ENCODE measurements around the gene TSC22D1. TPM values are rescaled to one million over a fixed set of nuclear protein-coding genes. Genes with fewer than 3 reads are reported as not detected.

TSC22D1 gene
- total and polyA plus RNA-seq, 2 of the 4 experiments (the other 2 are of a cell fraction) = 30.8 to 42.2 TPM

- no peak overlapping the region for H3K27ac ChIP-seq (ENCODE audit: insufficient read depth, low read length)
- ChIA-PET POLR2A (ENCODE audit: unreplicated experiment) (no interaction called here), CTCF (no interaction called here)
- no peak overlapping the region for H3K4ac ChIP-seq (ENCODE audit: low read depth, low read length)
- H3K4me2 ChIP-seq (ENCODE audit: low read depth, low read length) = no peak overlapping the region
- no peak overlapping the region for H2AK5ac ChIP-seq (ENCODE audit: low read depth, low read length)
- ATAC-seq (ENCODE audit: low read depth) = no peak
- no peak overlapping the region for H2BK15ac ChIP-seq (ENCODE audit: low read depth, low read length)
- H3K4me1 ChIP-seq (ENCODE audit: control insufficient read depth, insufficient read depth, low read length) = no peaks in the 10 kb centered on the region
- H2AK9ac ChIP-seq (replicated peaks; ENCODE audit: low read depth, low read length, poor library complexity) = no peak overlapping the region
- dilution Hi-C loops (cut with HindIII; ENCODE audit: low sequenced_read_pairs, unreplicated experiment) (no loop called here), intact Hi-C loops (cut with micrococcal nuclease) (no loop called here), in situ Hi-C loops (cut with MboI; ENCODE audit: low sequenced_read_pairs) (no loop called here)
- H3K9me1 ChIP-seq (ENCODE audit: insufficient read depth, low read length) = peaks cover 6% of the 10 kb centered on the region
- H3K4me3 ChIP-seq (ENCODE audit: insufficient read depth, low read depth, low read length) = no peak overlapping the region
- peaks cover 11 to 31% of the 10 kb centered on the region in 2 experiments for H3K79me1 ChIP-seq (ENCODE audit: low read depth in 1 of 2, low read length in 2 of 2)
- no peak overlapping the region for H4K91ac ChIP-seq (ENCODE audit: insufficient read depth, low read depth, low read length)
- no peak overlapping the region for H2AFZ ChIP-seq (replicated peaks; ENCODE audit: low read length, poor library complexity)
- no TSS peak for BruUV-seq (replicated peaks)
- DNase-seq = no peak
- H3K9me3 ChIP-seq (ENCODE audit: control insufficient read depth, insufficient read depth, low read length) = no peaks in the 10 kb centered on the region
- H3K27me3 ChIP-seq (ENCODE audit: control insufficient read depth, insufficient read depth, low read length) = no peaks in the 10 kb centered on the region
- no peak overlapping the region for H3K56ac ChIP-seq (ENCODE audit: extremely low read depth, insufficient read depth, low read length)
- WGBS, 2 experiments (ENCODE audit: extremely low coverage in 2 of 2, insufficient read length in 1 of 2) = no CpG with 5 or more reads among the region's 3 CpGs
- no peak overlapping the region for H2BK5ac ChIP-seq (ENCODE audit: low read depth, low read length, poor library complexity, severe bottlenecking)
- H3K23ac ChIP-seq (ENCODE audit: low read depth, low read length) = no peak overlapping the region
- no peak overlapping the region for H3K14ac ChIP-seq (replicated peaks; ENCODE audit: low read depth, low read length)
- H3K36me3 ChIP-seq (ENCODE audit: control insufficient read depth, insufficient read depth, low read length) = peaks cover 7% of the 10 kb centered on the region
- H3K9ac ChIP-seq (ENCODE audit: low read depth, low read length) = no peak overlapping the region
- no peak overlapping the region for H4K5ac ChIP-seq (ENCODE audit: low read depth, low read length)
- TF ChIP-seq FOS (IDR thresholded peaks at IDR 0.05; ENCODE audit: low read depth, low read length) (no peak), RCOR1 (IDR thresholded peaks at IDR 0.05; ENCODE audit: insufficient replicate concordance, low read length) (no peak), USF2 (IDR thresholded peaks at IDR 0.05; ENCODE audit: low read depth, low read length) (no peak), MXI1 (IDR thresholded peaks at IDR 0.05; ENCODE audit: borderline replicate concordance, low read depth, low read length) (no peak), RAD21 (IDR thresholded peaks at IDR 0.05; ENCODE audit: low read length) (no peak), MAFK (IDR thresholded peaks at IDR 0.05; ENCODE audit: low read depth, low read length) (no peak)
- H2BK20ac ChIP-seq (ENCODE audit: low read depth, low read length) = no peak overlapping the region
- no peaks in the 10 kb centered on the region; the same call in 1 of the 2 replicates for H4K20me1 ChIP-seq (ENCODE audit: insufficient read depth, low read length)
- no peak overlapping the region for H3K18ac ChIP-seq (ENCODE audit: low read depth, low read length)
- H2BK120ac ChIP-seq (ENCODE audit: low read depth, low read length) = no peak overlapping the region
- no peak overlapping the region for H4K8ac ChIP-seq (ENCODE audit: low read depth in 2 of 2, low read length in 2 of 2)
Observed at GRCh38 chr13:44543369-44543768, 32.8 kb downstream of the TSC22D1 start.

Measured in IMR-90 (cell line).